ENCODE results near the gene PCSK1.

DNA sequence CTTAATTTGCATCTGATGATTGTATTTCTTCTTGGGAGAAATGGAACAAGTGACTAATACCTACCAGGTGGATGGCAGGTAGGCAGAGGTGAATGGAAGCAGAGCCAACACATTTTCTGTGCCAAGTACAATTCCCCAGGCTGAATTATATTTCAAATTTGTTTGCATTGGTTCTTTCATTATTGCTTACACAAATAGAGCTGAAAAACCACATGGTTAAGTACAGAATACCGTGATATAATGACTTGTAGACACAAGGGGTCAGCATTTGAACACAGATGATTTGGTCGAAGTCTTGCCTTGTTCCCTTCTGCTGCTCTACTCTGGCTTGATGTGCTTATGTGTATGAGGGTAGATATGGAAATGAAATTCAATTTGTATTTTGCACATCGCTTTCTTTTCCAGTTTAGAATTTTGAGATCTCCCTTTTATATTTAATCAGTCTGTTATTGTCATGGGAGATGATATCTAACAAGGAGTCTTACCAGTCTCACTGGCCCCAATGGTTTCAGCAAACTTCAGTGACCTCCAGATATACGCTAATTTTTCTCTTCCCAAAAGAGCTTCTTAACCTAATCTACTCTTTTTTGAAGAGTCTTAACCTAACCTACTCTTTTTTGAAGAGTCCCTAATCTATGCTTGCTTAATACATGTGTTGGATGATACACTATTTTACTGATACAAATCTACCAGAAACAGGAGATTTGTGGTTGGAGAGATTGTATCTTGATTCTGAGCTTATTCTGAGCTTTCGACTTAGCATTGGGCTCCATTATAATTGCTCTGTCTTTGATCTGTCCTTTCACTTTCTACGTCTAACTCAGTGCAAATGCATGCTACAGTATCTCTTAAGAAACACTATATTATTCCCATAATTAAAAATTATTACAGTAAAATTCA lies 88.1 kb downstream of the PCSK1 start:
- TF ChIP-seq CTCF (IDR thresholded peaks at IDR 0.05) (peak; percentile 94), EP300 (IDR thresholded peaks at IDR 0.05) (no peak), POLR2A (IDR thresholded peaks at IDR 0.05; ENCODE audit: low read length) (no peak), NR3C1 (IDR thresholded peaks at IDR 0.05) (no peak), CBX2 (IDR thresholded peaks at IDR 0.05; ENCODE audit: borderline replicate concordance, low read depth) (no peak), CEBPB (IDR thresholded peaks at IDR 0.05) (no peak), ESRRA (IDR thresholded peaks at IDR 0.05; ENCODE audit: borderline replicate concordance, low read length) (no peak), MAZ (IDR thresholded peaks at IDR 0.05; ENCODE audit: borderline replicate concordance, low read depth, low read length) (no peak)
